Mesodermal cell (in vitro differentiated cells): Measurements from ENCODE around the gene ZNF320. TPM values are rescaled to one million over a fixed set of nuclear protein-coding genes. Genes with fewer than 3 reads are reported as not detected.
"Not testable (repeated sequence)": the region's sequence is repeated elsewhere in the genome, so short reads cannot be mapped to it uniquely, and the experiment has no call there.

Experiments used
- H3K27ac ChIP-seq: 2 replicates; pipeline ENCODE4 v1.7.0; 2013; ENCODE audit warnings: mild to moderate bottlenecking, low read depth, low read length, moderate library complexity; ENCODE audit not compliant: severe bottlenecking
- H3K36me3 ChIP-seq: 2 replicates; pipeline ENCODE4 v1.7.1; 2013; ENCODE audit warnings: mild to moderate bottlenecking, low read length, moderate library complexity; ENCODE audit not compliant: control insufficient read depth, insufficient read depth
- H3K4me1 ChIP-seq: one replicate; pipeline ENCODE4 v1.7.1; 2013; ENCODE audit warnings: mild to moderate bottlenecking, low read length; ENCODE audit not compliant: insufficient read depth, control insufficient read depth, poor library complexity, severe bottlenecking
- H3K4me3 ChIP-seq: 2 replicates; pipeline ENCODE4 v1.7.0; 2013; ENCODE audit warnings: low read length, control low read depth, mild to moderate bottlenecking; ENCODE audit not compliant: insufficient read depth, poor library complexity, severe bottlenecking; ENCODE audit errors: extremely low read depth
- H3K9me3 ChIP-seq: 2 replicates; pipeline ENCODE4 v1.7.1; 2013; ENCODE audit warnings: mild to moderate bottlenecking, low read length, moderate library complexity; ENCODE audit not compliant: control insufficient read depth
- WGBS, 2 experiments: methylation state at CpG; one replicate each; pipeline ENCODE4 v1.1.5; 2013; ENCODE audit warnings: missing lambda C conversion rate in 2 of 2; ENCODE audit not compliant: insufficient coverage in 2 of 2; 5-methylcytosine and 5-hydroxymethylcytosine counted together
- polyA plus RNA-seq, 2 experiments: library from polyadenylated mRNA; stranded (reverse); fragments of 50-300 nt; gene quantifications; one replicate each; pipeline ENCODE4 v1.2.3, GENCODE V29; 2013

ZNF320 gene
- 18.9 TPM for polyA plus RNA-seq (2013, experiment 1 of 2)
- polyA plus RNA-seq (2013, experiment 2 of 2), result 14.3 TPM

- H3K4me1 ChIP-seq, result no peaks in the 10 kb centered on the region
- H3K9me3 ChIP-seq, result peaks cover 10% of the 10 kb centered on the region
- H3K27ac ChIP-seq, result peak within 1 kb of the TSS; percentile 92
- H3K36me3 ChIP-seq, result peaks cover 33% of the 10 kb centered on the region
- H3K4me3 ChIP-seq, result peak within 1 kb of the TSS; percentile 61
- WGBS, 2 experiments, result 0 to 1% methylated on average over 52 to 53 of the region's 56 CpGs
Measured at GRCh38 chr19:52897138-52897935, at the start of gene ZNF320. Gene ZNF320 (minus strand): TSS chr19:52897635. CDS start chr19:52890255, 7,380 bp downstream.

- H3K4me3 ChIP-seq, result no peak overlapping the region
- H3K4me1 ChIP-seq, result no peaks in the 10 kb centered on the region
- H3K27ac ChIP-seq, result no peak overlapping the region
- 90 to 97% methylated on average over 14 to 26 of the region's 39 CpGs for WGBS, 2 experiments
- peaks cover 56% of the 10 kb centered on the region for H3K9me3 ChIP-seq
- peaks cover 32% of the 10 kb centered on the region for H3K36me3 ChIP-seq
Measured at GRCh38 chr19:52946322-52947310, 49.2 kb upstream of the ZNF320 start.

- H3K4me3 ChIP-seq, result no peak overlapping the region
- peaks cover 48% of the 10 kb centered on the region for H3K9me3 ChIP-seq
- no peak overlapping the region for H3K27ac ChIP-seq
- H3K36me3 ChIP-seq, result peaks cover 24% of the 10 kb centered on the region
- H3K4me1 ChIP-seq, result no peaks in the 10 kb centered on the region
- 94 to 96% methylated on average over 20 to 23 of the region's 24 CpGs for WGBS, 2 experiments
Measured at GRCh38 chr19:52945652-52946321, 48.4 kb upstream of the ZNF320 start.

- H3K4me3 ChIP-seq, H3K4me1 ChIP-seq, H3K27ac ChIP-seq: not testable (repeated sequence)
- Histone ChIP-seq H3K36me3 (peaks cover 20% of the 10 kb centered on the region), H3K9me3 (peaks cover 39% of the 10 kb centered on the region)
- 87 to 90% methylated on average over 12 of the region's 17 CpGs for WGBS, 2 experiments
Measured at GRCh38 chr19:52944703-52945493, 47.5 kb upstream of the ZNF320 start.

- H3K27ac ChIP-seq, result no peak overlapping the region
- H3K9me3 ChIP-seq, result peaks cover 30% of the 10 kb centered on the region
- peaks cover 14% of the 10 kb centered on the region for H3K36me3 ChIP-seq
- H3K4me3 ChIP-seq, result no peak overlapping the region
- no peaks in the 10 kb centered on the region for H3K4me1 ChIP-seq
- 93% methylated on average over 13 of the region's 17 CpGs for WGBS, 2 experiments
Measured at GRCh38 chr19:52943884-52944643, 46.6 kb upstream of the ZNF320 start.

- Histone ChIP-seq H3K9me3 (peaks cover 23% of the 10 kb centered on the region), H3K36me3 (peaks cover 11% of the 10 kb centered on the region), H3K27ac (peak overlapping the region; percentile 91), H3K4me3 (peak overlapping the region; percentile 73), H3K4me1 (no peaks in the 10 kb centered on the region)
- WGBS, 2 experiments, result 83 to 93% methylated on average over 18 to 19 of the region's 29 CpGs
Measured at GRCh38 chr19:52943134-52943883, 45.9 kb upstream of the ZNF320 start.

- Histone ChIP-seq H3K27ac (peak overlapping the region; percentile 91), H3K4me3 (peak overlapping the region; percentile 73), H3K9me3 (peaks cover 19% of the 10 kb centered on the region), H3K36me3 (peaks cover 8% of the 10 kb centered on the region), H3K4me1 (no peaks in the 10 kb centered on the region)
- 1% methylated on average over 23 to 26 of the region's 43 CpGs for WGBS, 2 experiments
Measured at GRCh38 chr19:52942386-52943133, 45.1 kb upstream of the ZNF320 start.

- H3K36me3 ChIP-seq, result peaks cover 8% of the 10 kb centered on the region
- peak overlapping the region; percentile 73 for H3K4me3 ChIP-seq
- H3K27ac ChIP-seq, result peak overlapping the region; percentile 91
- WGBS, 2 experiments, result 1% methylated on average over 21 to 25 of the region's 26 CpGs
- peaks cover 14% of the 10 kb centered on the region for H3K9me3 ChIP-seq
- no peaks in the 10 kb centered on the region for H3K4me1 ChIP-seq
Measured at GRCh38 chr19:52941941-52942385, 44.5 kb upstream of the ZNF320 start.
